ENCODE results near the gene TMEM248. TPM values are rescaled to one million over a fixed set of nuclear protein-coding genes. Genes with fewer than 3 reads are reported as not detected.
"Not testable (repeated sequence)": the region's sequence is repeated elsewhere in the genome, so short reads cannot be mapped to it uniquely, and the experiment has no call there.

TMEM248 gene
- polyA plus RNA-seq, 1 donor from 2014 or later = 41.8 TPM

DNA sequence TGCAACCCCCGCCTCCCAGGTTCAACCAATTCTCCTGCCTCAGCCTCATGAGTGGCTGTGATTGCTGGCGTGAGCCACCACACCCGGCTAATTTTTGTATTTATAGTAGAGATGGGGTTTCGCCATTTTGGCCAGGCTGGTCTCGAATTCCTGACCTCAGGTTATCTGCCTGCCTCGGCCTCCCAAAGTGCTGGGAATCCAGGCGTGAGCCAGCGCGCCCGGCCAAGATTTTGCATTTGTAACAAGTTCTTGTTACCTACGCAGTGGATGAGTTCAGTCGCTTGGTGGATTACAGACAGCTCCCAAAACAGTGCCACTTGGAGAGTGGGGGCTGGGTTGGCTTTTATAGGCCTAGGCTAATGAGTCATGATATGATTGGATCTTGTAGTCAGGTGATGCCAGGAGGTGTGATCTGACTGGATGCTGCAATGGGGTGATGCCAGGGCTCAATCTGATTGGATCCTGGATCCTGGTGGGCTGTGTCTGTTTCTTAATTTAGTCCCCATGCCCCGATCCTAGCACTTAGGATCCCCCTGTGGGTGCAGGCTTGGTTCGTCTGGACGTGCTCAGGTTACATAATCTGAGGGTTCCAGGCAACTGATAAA is 54.1 kb downstream of the TMEM248 start:
- Histone ChIP-seq H3K79me2 (replicated peaks; ENCODE audit: insufficient read depth, low read length) (no peaks in the 10 kb centered on the region), H3K27me3 (ENCODE audit: insufficient read depth, low read depth, low read length) (no peaks in the 10 kb centered on the region), H3K4me2 (ENCODE audit: low read length) (no peak overlapping the region), H3K9me3 (ENCODE audit: low read length) (no peaks in the 10 kb centered on the region), H3K9ac (ENCODE audit: low read length) (no peak overlapping the region), H3K27ac (ENCODE audit: low read length) (no peak overlapping the region), H3K9me2 (ENCODE audit: insufficient read depth, low read length) (no peaks in the 10 kb centered on the region), H4K20me1 (ENCODE audit: insufficient read depth) (no peaks in the 10 kb centered on the region), H3K4me3 (ENCODE audit: low read length) (no peak overlapping the region), H3K36me3 (ENCODE audit: insufficient read depth, low read length) (no peaks in the 10 kb centered on the region), H2AFZ (ENCODE audit: low read depth, low read length) (no peak overlapping the region), H3F3A (ENCODE audit: insufficient read depth, low read length, poor library complexity, severe bottlenecking) (no peaks in the 10 kb centered on the region)
- TF ChIP-seq TAF1 (IDR thresholded peaks at IDR 0.05; ENCODE audit: low read depth) = no peak
- TF ChIP-seq, protein P1, sequence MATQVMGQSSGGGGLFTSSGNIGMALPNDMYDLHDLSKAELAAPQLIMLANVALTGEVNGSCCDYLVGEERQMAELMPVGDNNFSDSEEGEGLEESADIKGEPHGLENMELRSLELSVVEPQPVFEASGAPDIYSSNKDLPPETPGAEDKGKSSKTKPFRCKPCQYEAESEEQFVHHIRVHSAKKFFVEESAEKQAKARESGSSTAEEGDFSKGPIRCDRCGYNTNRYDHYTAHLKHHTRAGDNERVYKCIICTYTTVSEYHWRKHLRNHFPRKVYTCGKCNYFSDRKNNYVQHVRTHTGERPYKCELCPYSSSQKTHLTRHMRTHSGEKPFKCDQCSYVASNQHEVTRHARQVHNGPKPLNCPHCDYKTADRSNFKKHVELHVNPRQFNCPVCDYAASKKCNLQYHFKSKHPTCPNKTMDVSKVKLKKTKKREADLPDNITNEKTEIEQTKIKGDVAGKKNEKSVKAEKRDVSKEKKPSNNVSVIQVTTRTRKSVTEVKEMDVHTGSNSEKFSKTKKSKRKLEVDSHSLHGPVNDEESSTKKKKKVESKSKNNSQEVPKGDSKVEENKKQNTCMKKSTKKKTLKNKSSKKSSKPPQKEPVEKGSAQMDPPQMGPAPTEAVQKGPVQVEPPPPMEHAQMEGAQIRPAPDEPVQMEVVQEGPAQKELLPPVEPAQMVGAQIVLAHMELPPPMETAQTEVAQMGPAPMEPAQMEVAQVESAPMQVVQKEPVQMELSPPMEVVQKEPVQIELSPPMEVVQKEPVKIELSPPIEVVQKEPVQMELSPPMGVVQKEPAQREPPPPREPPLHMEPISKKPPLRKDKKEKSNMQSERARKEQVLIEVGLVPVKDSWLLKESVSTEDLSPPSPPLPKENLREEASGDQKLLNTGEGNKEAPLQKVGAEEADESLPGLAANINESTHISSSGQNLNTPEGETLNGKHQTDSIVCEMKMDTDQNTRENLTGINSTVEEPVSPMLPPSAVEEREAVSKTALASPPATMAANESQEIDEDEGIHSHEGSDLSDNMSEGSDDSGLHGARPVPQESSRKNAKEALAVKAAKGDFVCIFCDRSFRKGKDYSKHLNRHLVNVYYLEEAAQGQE (IDR thresholded peaks at IDR 0.05; ENCODE audit: borderline replicate concordance) = no peak
- TF ChIP-seq EP300 (conservative IDR thresholded peaks at IDR 0.05; ENCODE audit: poor library complexity, severe bottlenecking) = no peak
- TF ChIP-seq CTCF (IDR thresholded peaks at IDR 0.05; ENCODE audit: poor library complexity, severe bottlenecking) = no peak
- TF ChIP-seq RAD21 (conservative IDR thresholded peaks at IDR 0.05) = no peak
- no peak for TF ChIP-seq EZH2 (IDR thresholded peaks at IDR 0.05; ENCODE audit: borderline replicate concordance, insufficient read depth, low read length, poor library complexity, severe bottlenecking)
- no peak for TF ChIP-seq SMC3 (conservative IDR thresholded peaks at IDR 0.05; ENCODE audit: poor library complexity)
- TF ChIP-seq POLR2AphosphoS5 (IDR thresholded peaks at IDR 0.05) = no peak
- TF ChIP-seq MXI1 (conservative IDR thresholded peaks at IDR 0.05; ENCODE audit: poor library complexity, severe bottlenecking) = no peak

- not testable (repeated sequence) for H3K36me3 ChIP-seq (ENCODE audit: insufficient read depth, low read length)
Observed at GRCh38 chr7:66978312-66978711, 57.3 kb downstream of the TMEM248 start.

DNA sequence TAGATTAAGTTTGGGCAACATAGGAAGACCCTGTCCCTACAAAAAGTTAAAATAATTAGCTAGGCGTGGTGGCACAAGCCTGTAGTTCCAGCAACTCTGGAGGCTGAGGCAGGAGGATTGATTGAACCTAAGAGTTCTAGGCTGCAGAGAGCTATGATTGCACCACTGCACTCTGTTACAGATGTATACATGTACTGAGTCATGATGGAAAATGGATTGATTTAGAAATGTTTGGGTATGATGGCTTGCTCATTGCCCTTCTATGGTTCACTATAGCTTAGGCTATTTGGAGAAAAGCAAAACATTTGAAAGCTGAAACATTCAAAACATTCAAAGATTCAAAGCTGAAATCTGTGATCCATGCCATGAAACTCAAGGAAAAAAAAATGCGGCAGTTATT is 58.0 kb downstream of the TMEM248 start:
- H3K9ac ChIP-seq (ENCODE audit: low read length); H4K20me1 ChIP-seq (ENCODE audit: insufficient read depth); H3K36me3 ChIP-seq (ENCODE audit: insufficient read depth, low read length); H3K4me2 ChIP-seq (ENCODE audit: low read length); H3F3A ChIP-seq (ENCODE audit: insufficient read depth, low read length, poor library complexity, severe bottlenecking); H3K4me3 ChIP-seq (ENCODE audit: low read length); H3K27ac ChIP-seq (ENCODE audit: low read length); H2AFZ ChIP-seq (ENCODE audit: low read depth, low read length); H3K79me2 ChIP-seq (replicated peaks; ENCODE audit: insufficient read depth, low read length); H3K27me3 ChIP-seq (ENCODE audit: insufficient read depth, low read depth, low read length); H3K9me3 ChIP-seq (ENCODE audit: low read length); H3K9me2 ChIP-seq (ENCODE audit: insufficient read depth, low read length): not testable (repeated sequence)

More at GRCh38 chr7:66978312-66978711, 57.3 kb downstream of the TMEM248 start:
- H2AFZ ChIP-seq (ENCODE audit: low read depth, low read length); H3F3A ChIP-seq (ENCODE audit: insufficient read depth, low read length, poor library complexity, severe bottlenecking); H3K9me2 ChIP-seq (ENCODE audit: insufficient read depth, low read length); H3K79me2 ChIP-seq (replicated peaks; ENCODE audit: insufficient read depth, low read length); H3K4me3 ChIP-seq (ENCODE audit: low read length); H3K9ac ChIP-seq (ENCODE audit: low read length); H3K27ac ChIP-seq (ENCODE audit: low read length); H3K27me3 ChIP-seq (ENCODE audit: insufficient read depth, low read depth, low read length); H3K9me3 ChIP-seq (ENCODE audit: low read length); H4K20me1 ChIP-seq (ENCODE audit: insufficient read depth); H3K4me2 ChIP-seq (ENCODE audit: low read length): not testable (repeated sequence)

DNA sequence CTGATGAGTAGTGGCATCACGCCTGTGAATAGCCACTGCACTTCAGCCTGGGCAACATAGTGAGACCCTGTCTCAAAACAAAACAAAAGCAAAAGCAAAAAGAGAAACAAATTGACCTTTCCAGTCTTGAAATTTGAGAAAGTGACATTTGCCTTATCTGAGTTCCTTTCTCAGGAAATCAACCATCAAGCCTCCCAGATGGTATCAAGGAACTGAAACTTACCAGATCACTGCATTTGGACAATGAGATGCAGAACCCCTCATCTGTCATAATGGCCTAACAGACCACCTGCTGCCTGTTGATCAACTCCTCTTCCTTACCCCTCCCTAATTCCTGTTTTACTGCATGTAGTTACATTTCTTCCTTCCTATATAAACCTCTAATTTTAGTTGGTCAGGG is 59.3 kb downstream of the TMEM248 start:
- H3K4me2 ChIP-seq (ENCODE audit: low read length); H2AFZ ChIP-seq (ENCODE audit: low read depth, low read length); H4K20me1 ChIP-seq (ENCODE audit: insufficient read depth); H3K27me3 ChIP-seq (ENCODE audit: insufficient read depth, low read depth, low read length); H3K9ac ChIP-seq (ENCODE audit: low read length); H3K4me3 ChIP-seq (ENCODE audit: low read length); H3K36me3 ChIP-seq (ENCODE audit: insufficient read depth, low read length); H3K9me2 ChIP-seq (ENCODE audit: insufficient read depth, low read length); H3K79me2 ChIP-seq (replicated peaks; ENCODE audit: insufficient read depth, low read length); H3F3A ChIP-seq (ENCODE audit: insufficient read depth, low read length, poor library complexity, severe bottlenecking); H3K9me3 ChIP-seq (ENCODE audit: low read length); H3K27ac ChIP-seq (ENCODE audit: low read length): not testable (repeated sequence)

GRCh38 chr7:66989552-66989951 is 68.5 kb downstream of the TMEM248 start:
- not testable (repeated sequence) for H3K79me2 ChIP-seq (replicated peaks; ENCODE audit: insufficient read depth, low read length); H3K27me3 ChIP-seq (ENCODE audit: insufficient read depth, low read depth, low read length); H3K4me3 ChIP-seq (ENCODE audit: low read length); H3K9me2 ChIP-seq (ENCODE audit: insufficient read depth, low read length); H3K27ac ChIP-seq (ENCODE audit: low read length); H3K36me3 ChIP-seq (ENCODE audit: insufficient read depth, low read length); H3K4me2 ChIP-seq (ENCODE audit: low read length); H3K9ac ChIP-seq (ENCODE audit: low read length); H4K20me1 ChIP-seq (ENCODE audit: insufficient read depth); H3K9me3 ChIP-seq (ENCODE audit: low read length); H2AFZ ChIP-seq (ENCODE audit: low read depth, low read length); H3F3A ChIP-seq (ENCODE audit: insufficient read depth, low read length, poor library complexity, severe bottlenecking)
